HepG2 (cell line): ENCODE data around the gene CAMTA2. TPM values are rescaled to one million over a fixed set of nuclear protein-coding genes. Genes with fewer than 3 reads are reported as not detected.
A peak's percentile ranks its signal among the peaks of the same experiment; 100 is the strongest.

ENCODE experiments used
- BCL3 ChIP-seq: sonication (generic); formaldehyde crosslinking; IDR thresholded peaks from 2 replicates; pipeline ENCODE4 v1.5.1; 2020; ENCODE audit warnings: mild to moderate bottlenecking, missing genetic modification reagents, moderate library complexity
- BRF2 ChIP-seq: sonication (generic); formaldehyde crosslinking; IDR thresholded peaks from 2 replicates; pipeline ENCODE4 v1.8.1; 2022; ENCODE audit warnings: mild to moderate bottlenecking, missing genetic modification reagents
- CENPT ChIP-seq: sonication (generic); formaldehyde crosslinking; IDR thresholded peaks from 2 replicates; pipeline ENCODE4 v1.8.0; 2022; ENCODE audit warnings: low read depth, mild to moderate bottlenecking, moderate library complexity, missing genetic modification reagents
- DR1 ChIP-seq: sonication (generic); formaldehyde crosslinking; IDR thresholded peaks from 2 replicates; pipeline ENCODE4 v1.8.0; 2021; ENCODE audit warnings: mild to moderate bottlenecking, missing genetic modification reagents, inconsistent platforms
- HMG20B ChIP-seq: conservative IDR thresholded peaks from 2 replicates; pipeline ENCODE4 v1.6.1; 2016; ENCODE audit warnings: missing genetic modification reagents, missing compliant biosample characterization
- HOXA3 ChIP-seq: sonication (generic); formaldehyde crosslinking; IDR thresholded peaks from 2 replicates; pipeline ENCODE4 v1.5.0; 2020; ENCODE audit warnings: missing genetic modification reagents
- MEIS1 ChIP-seq: sonication (generic); formaldehyde crosslinking; IDR thresholded peaks from 2 replicates; pipeline ENCODE4 v1.9.0; 2021; ENCODE audit warnings: mild to moderate bottlenecking, missing genetic modification reagents, moderate library complexity, borderline replicate concordance
- MIXL1 ChIP-seq: IDR thresholded peaks from 2 replicates; pipeline ENCODE4 v1.6.1; 2016
- MTA1 ChIP-seq: sonication (generic); formaldehyde crosslinking; IDR thresholded peaks from 2 replicates; pipeline ENCODE4 v1.4.0; 2020; ENCODE audit warnings: missing genetic modification reagents, mild to moderate bottlenecking, borderline replicate concordance
- NCOR1 ChIP-seq: fragments of 200-600 bp; sonication (generic); IDR thresholded peaks from 2 replicates; pipeline ENCODE4 v1.7.0; 2017; ENCODE audit warnings: antibody characterized with exemption, low read length, borderline replicate concordance
- PHF21A ChIP-seq: sonication (generic); formaldehyde crosslinking; IDR thresholded peaks from 2 replicates; pipeline ENCODE4 v1.5.0; 2020; ENCODE audit warnings: mild to moderate bottlenecking, missing genetic modification reagents
- SRF ChIP-seq: IDR thresholded peaks from 2 replicates; pipeline ENCODE4 v1.6.1; 2011; ENCODE audit warnings: mild to moderate bottlenecking, low read depth, low read length, moderate library complexity
- TBL1XR1 ChIP-seq: fragments of 150-350 bp; IDR thresholded peaks from 2 replicates; pipeline ENCODE4 v1.6.1; 2014; ENCODE audit warnings: borderline replicate concordance, low read length; ENCODE audit not compliant: partially characterized antibody
- TSC22D2 ChIP-seq: sonication (generic); formaldehyde crosslinking; IDR thresholded peaks from 2 replicates; pipeline ENCODE4 v1.5.1; 2020; ENCODE audit warnings: missing genetic modification reagents, mild to moderate bottlenecking, borderline replicate concordance
- YEATS4 ChIP-seq: sonication (generic); formaldehyde crosslinking; IDR thresholded peaks from 2 replicates; pipeline ENCODE4 v1.4.0; 2020; ENCODE audit warnings: missing genetic modification reagents, borderline replicate concordance
- ZFP37 ChIP-seq: sonication (generic); formaldehyde crosslinking; IDR thresholded peaks from 2 replicates; pipeline ENCODE4 v1.4.0; 2020; ENCODE audit warnings: missing genetic modification reagents, borderline replicate concordance
- ZNF232 ChIP-seq: sonication (generic); formaldehyde crosslinking; IDR thresholded peaks from 2 replicates; pipeline ENCODE4 v1.4.0; 2020; ENCODE audit warnings: missing genetic modification reagents, borderline replicate concordance
- ZNF256 ChIP-seq: sonication (generic); formaldehyde crosslinking; conservative IDR thresholded peaks from 2 replicates; pipeline ENCODE4 v1.4.0; 2020; ENCODE audit warnings: missing genetic modification reagents
- ZNF276 ChIP-seq: sonication (generic); formaldehyde crosslinking; IDR thresholded peaks from 2 replicates; pipeline ENCODE4 v1.4.0; 2020; ENCODE audit warnings: mild to moderate bottlenecking, low read depth, missing genetic modification reagents
- ZNF337 ChIP-seq: sonication (generic); formaldehyde crosslinking; IDR thresholded peaks from 2 replicates; pipeline ENCODE4 v1.5.1; 2020; ENCODE audit warnings: missing genetic modification reagents, low read depth, mild to moderate bottlenecking, borderline replicate concordance
- ZNF501 ChIP-seq: sonication (generic); formaldehyde crosslinking; IDR thresholded peaks from 2 replicates; pipeline ENCODE4 v1.5.1; 2020; ENCODE audit warnings: mild to moderate bottlenecking, moderate library complexity, missing genetic modification reagents
- ZNF557 ChIP-seq: sonication (generic); formaldehyde crosslinking; IDR thresholded peaks from 2 replicates; pipeline ENCODE4 v1.4.0; 2020; ENCODE audit warnings: missing genetic modification reagents
- ZNF674 ChIP-seq: sonication (generic); formaldehyde crosslinking; IDR thresholded peaks from 2 replicates; pipeline ENCODE4 v1.5.0; 2020; ENCODE audit warnings: low read depth, mild to moderate bottlenecking, missing genetic modification reagents
- polyA plus RNA-seq, 8 experiments: library from polyadenylated mRNA; depleted of rRNA in 3 of 8; stranded (reverse) in 7 of 8; unstranded in 1 of 8; fragments of >200 nt; fragmentation: Illumina TruSeq in 4 of 8; extraction: Trizol in 4 of 8; gene quantifications; 2 replicates each; pipeline versions ENCODE4 v1.2.1 to v1.2.3, GENCODE V29; 2011 to 2016; ENCODE audit warnings: low read depth in 4 of 8, missing spikeins in 1 of 8, mixed read lengths in 1 of 8; ENCODE audit not compliant: insufficient read depth in 1 of 8
- total RNA-seq, 5 experiments: library from RNA; depleted of rRNA; stranded (reverse); fragments of >200 nt; fragmentation: Illumina TruSeq; extraction: Trizol; gene quantifications; 2 replicates each; pipeline ENCODE4 v1.2.3, GENCODE V29; 2016; ENCODE audit warnings: low read depth in 1 of 5
- TF ChIP-seq, protein P1 (sequence below): sonication (generic); formaldehyde crosslinking; conservative IDR thresholded peaks from 2 replicates; pipeline ENCODE4 v1.4.0; 2020; ENCODE audit warnings: missing genetic modification reagents

The CAMTA2 gene
- total and polyA plus RNA-seq, 2 of the 13 experiments (the other 11 are each of a cell fraction or from before 2014, with no cell fraction given): 4.1 to 7.1 TPM

DNA sequence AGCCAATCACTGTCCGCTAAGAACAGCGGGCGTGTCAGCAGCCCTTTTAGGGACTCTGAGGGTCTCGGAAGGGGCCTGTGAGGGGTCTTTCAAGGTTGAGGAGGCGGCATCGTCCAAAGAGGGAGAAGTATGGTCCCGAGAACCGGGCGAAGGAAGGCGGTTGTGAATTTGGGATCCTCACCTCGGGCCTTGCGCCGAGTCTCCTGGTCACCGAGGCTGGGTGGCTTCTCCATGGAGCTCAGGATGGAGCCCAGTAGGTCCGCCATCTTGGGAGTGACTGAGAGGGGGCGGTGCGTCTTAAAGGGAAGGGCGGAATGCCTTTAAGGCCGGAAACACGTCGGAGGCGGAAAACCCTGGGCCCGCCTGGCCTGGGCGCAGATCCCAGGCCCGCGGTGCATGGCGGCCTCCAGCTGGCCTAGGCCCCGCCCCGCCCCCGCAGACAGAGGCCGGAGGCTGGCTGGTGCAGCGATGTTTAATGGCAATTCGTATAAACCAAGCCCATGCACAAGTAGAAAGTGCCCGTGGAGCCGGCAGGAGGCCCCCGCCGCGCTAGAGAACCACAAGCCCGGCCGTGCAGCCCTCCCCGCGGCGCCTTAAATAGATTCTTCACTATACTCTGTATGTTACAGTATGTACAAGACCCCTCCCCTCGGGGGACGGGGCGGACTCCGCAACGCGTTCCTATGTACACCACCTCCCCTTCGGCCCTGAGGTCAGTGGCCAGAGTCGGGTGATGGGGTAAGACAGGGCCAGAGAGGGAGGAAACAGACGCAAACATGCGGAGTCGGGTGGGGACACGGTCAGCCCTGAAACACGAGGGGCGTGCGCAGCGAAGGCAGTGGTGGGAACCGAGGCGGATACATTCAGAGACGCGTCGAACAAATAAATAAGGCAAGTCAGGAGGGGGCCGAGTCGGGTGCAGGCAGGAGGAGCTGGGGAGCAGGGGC, 19.7 kb downstream of the CAMTA2 start, which contains the start of gene SPAG7 (continued):
- TF ChIP-seq ZNF501 (no peak; the same call in none of the 2 replicates), PHF21A (CRISPR knock-in tag) (peak; percentile 17), ZNF337 (CRISPR knock-in tag) (peak; percentile 71; the same call in 1 of the 2 replicates), ZNF674 (CRISPR knock-in tag) (no peak), ZNF256 (CRISPR knock-in tag) (no peak), MTA1 (CRISPR knock-in tag) (no peak), ZNF276 (CRISPR knock-in tag) (no peak), HMG20B (CRISPR knock-in tag) (no peak; the same call in 1 of the 2 replicates), MIXL1 (CRISPR knock-in tag) (0 out of 2 replicates have a peak, but pooled peaks have one; percentile 33), YEATS4 (CRISPR knock-in tag) (peak; percentile 81; the same call in 1 of the 2 replicates), NCOR1 (peak; percentile 9; the same call in 1 of the 2 replicates), DR1 (peak; percentile 47; the same call in 1 of the 2 replicates), HOXA3 (CRISPR knock-in tag) (peak; percentile 85), TSC22D2 (no peak; the same call in 1 of the 2 replicates), SRF (peak; percentile 95), ZNF557 (CRISPR knock-in tag) (no peak; the same call in 1 of the 2 replicates), MEIS1 (CRISPR knock-in tag) (no peak), ZNF232 (CRISPR knock-in tag) (no peak), TBL1XR1 (no peak), BCL3 (CRISPR knock-in tag) (no peak), CENPT (CRISPR knock-in tag) (no peak), BRF2 (CRISPR knock-in tag) (peak; percentile 68; the same call in 1 of the 2 replicates), ZFP37 (CRISPR knock-in tag) (peak; percentile 36; the same call in 1 of the 2 replicates)
- TF ChIP-seq, protein P1, sequence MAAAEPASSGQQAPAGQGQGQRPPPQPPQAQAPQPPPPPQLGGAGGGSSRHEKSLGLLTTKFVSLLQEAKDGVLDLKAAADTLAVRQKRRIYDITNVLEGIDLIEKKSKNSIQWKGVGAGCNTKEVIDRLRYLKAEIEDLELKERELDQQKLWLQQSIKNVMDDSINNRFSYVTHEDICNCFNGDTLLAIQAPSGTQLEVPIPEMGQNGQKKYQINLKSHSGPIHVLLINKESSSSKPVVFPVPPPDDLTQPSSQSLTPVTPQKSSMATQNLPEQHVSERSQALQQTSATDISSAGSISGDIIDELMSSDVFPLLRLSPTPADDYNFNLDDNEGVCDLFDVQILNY (CRISPR knock-in tag): no peak
